Astrocyte of the hippocampus (primary cell): Measurements from ENCODE around the gene SKI.

Source experiments
- DNase-seq: peaks from one replicate; pipeline ENCODE4 v3.0.0; 2011; ENCODE audit warnings: low read depth, low spot score

SKI gene

DNA sequence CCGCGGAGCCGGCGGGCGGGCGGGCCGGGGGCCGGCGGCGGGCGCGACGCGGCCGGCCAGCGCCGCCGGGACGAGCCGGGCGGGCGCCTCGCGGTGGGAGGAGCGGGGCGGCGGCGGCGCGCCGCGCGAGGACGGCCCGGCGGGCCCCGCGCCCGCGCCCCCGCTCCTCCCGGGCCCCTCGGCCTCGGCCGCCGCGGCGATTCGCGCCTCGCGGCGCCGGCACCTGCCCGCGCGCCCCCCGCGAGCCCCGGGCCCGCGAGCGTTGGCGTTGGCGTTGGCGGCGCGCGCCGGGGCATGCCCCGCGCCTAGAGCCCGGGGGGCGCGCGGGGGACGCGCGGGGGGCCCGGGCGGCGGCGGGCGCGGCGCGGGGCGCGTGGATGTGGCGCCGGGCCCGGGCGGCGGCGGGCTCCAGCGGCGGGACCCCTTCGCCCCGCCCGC, at the start of gene SKI:
Gene SKI, plus strand, starts transcription at position 163 of the 438 bp plus-strand sequence. CDS start 448 bp downstream, outside the sequence.
- DNase-seq: no peak

GRCh38 chr1:2178875-2179274, 49.2 kb upstream of the SKI start:
- DNase-seq: no peak

DNA sequence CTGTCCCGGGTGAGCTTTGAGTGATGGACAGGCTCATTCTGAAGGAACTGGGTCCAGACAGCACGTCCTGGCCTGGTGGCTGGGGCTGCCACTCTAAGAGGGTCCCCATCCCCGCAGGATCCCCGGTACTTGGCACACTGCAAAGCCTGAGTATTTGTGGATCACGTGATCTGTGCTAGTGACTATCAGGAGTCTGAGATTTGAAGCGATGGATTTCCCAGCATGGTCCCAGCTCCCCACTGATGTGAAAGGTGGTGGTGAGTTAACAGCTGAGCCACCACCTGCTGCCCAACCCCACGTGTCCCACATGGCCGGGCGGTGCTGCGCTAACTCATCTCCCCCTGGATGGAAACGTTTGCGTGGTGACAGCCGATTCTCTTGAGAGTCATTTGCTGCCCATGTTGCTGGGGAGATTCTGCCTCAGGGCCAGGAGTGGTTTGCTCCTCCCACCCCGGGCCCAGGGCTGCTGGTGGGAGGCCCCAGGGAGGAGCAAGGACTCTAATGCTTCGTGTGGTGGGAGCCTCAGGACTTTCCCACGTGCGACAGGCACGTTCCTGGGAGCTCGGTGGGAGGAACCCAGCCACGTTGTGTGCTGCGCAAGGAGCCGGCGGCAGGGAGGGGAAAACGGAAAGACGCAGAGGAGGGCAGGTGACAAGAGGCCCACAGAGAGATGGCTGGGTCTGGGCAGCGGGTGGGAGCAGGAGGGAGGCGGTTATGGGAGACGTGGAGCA, 48.7 kb upstream of the SKI start:
- no peak for DNase-seq

GRCh38 chr1:2180297-2181245, 47.5 kb upstream of the SKI start:
- DNase-seq: no peak

GRCh38 chr1:2181271-2181670, 46.8 kb upstream of the SKI start:
- no peak for DNase-seq

DNA sequence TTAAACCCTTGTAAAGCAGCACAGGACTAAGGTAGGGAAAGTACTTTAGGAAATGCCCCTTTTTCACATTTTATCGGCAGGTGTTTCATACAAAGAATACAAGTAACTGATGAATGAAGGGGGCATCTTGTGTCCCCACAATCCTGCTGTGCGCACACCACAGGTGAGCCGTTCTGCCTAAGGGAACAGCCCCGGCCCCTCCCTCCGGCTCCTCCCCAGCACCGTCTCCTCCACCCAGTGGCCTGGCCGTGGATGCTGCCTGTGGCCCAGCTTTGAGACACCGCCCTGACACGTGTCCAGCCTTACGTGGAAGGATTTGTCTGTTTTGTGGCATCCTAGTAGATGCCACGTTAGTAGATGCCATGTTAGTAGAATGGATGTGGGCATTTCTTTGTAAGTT, 46.4 kb upstream of the SKI start:
- no peak for DNase-seq

DNA sequence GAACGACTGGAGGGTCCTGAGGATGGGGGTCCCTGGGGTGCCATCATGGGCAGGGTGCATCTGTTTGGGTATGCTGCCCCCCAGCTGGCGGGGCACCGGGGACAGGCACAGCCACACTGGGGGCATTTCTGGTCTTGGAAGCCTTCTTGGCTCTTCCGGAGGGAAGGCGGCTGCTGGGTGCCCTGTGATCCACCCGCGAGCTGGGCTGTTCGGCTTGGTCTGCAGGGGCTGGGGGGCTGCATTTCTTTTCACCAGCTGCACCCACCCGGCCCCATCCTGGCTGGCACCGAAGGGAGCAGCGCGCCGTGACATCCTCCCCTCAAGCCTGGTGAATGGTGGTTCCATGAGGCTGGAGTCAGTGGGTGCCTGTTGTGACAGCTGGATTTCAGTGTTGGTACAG, 45.7 kb upstream of the SKI start:
- DNase-seq: no peak

DNA sequence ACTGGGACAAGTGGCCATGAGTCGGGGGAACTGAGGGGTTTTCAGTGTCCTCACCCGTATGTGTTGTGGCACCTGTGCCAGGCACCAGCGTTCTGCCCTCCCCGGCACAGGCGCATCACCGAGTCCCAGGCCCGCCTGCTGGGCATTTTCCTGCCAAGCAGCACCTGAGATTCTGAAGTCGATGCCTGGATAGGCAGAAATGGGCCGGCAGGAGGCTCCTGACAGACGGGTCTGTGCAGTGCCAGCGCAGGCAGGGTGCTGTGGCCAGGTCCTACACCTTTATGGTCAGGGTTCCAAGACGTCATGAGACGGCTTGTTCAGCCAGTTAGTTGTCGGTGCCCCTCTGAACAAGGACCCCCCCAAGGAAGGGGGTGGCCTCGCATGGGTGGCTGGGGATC, 44.2 kb upstream of the SKI start:
- no peak for DNase-seq

DNA sequence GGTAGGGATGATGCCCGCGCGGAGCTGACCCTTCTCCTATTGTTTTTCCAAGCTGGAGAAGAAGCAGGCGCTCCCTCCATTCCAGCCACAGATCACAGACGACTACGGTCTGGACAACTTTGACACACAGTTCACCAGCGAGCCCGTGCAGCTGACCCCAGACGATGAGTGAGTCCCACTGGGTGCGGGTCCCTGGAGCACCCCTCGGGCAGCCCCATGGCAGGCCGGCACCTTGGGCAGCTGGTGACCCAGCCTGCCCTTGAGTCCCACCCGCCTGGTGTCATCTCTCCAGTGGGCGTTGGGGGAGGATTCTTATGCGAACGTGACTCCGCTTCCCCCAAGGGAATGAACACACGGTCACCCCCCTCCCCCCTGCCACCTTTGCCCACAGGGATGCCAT, 43.6 kb upstream of the SKI start:
- no peak for DNase-seq

GRCh38 chr1:2184934-2185333, 43.2 kb upstream of the SKI start:
- DNase-seq: no peak

- DNase-seq: no peak
Observed at GRCh38 chr1:2185880-2186855, 42.0 kb upstream of the SKI start.

GRCh38 chr1:2186901-2187300, 41.2 kb upstream of the SKI start:
- no peak for DNase-seq

GRCh38 chr1:2187619-2188018, 40.5 kb upstream of the SKI start:
- DNase-seq: no peak

- no peak for DNase-seq
Observed at GRCh38 chr1:2188336-2188735, 39.8 kb upstream of the SKI start.

- peak; percentile 98 for DNase-seq
Observed at GRCh38 chr1:2189459-2190425, 38.4 kb upstream of the SKI start.

GRCh38 chr1:2190491-2190976, 37.6 kb upstream of the SKI start:
- DNase-seq: no peak

- peak; percentile 77 for DNase-seq
Observed at GRCh38 chr1:2192031-2192995, 35.8 kb upstream of the SKI start.

- DNase-seq: peak; percentile 31
Observed at GRCh38 chr1:2193514-2194281, 34.4 kb upstream of the SKI start.
